WI38 (cell line): ENCODE measurements around the gene LPO.

Experiments
- H3K4me3 ChIP-seq: 2 replicates; pipeline ENCODE4 v1.5.1; 2011; ENCODE audit warnings: low read depth, mild to moderate bottlenecking, control low read depth, low read length
- CTCF ChIP-seq: IDR thresholded peaks from 2 replicates; pipeline ENCODE4 v1.5.1; 2012; ENCODE audit warnings: low read depth, mild to moderate bottlenecking, control low read depth, low read length

LPO gene

DNA sequence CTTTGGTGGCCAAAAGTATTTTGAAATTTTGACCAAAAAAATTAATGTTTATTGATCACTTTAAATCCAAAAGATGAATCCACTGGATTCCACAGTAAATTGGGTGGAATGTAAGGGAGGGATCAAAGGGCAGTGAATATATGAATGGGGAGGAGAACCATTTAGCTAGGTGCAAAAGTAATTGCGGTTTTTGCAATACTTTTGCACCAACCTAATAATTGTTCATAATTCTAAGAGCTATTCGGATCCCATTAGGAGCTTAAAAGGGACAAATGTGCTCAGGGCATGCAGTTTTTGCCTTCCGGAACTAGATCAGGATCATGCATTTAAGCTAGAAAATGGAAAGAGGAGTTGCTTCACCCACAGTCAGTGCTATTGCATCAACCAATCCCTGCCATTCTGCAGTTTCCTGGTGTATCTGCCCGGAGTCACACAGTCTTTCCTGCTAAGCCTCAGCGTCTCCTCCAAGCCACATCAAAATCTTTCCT lies at the start of gene LPO:
TSS of gene LPO (plus strand) at position 438 of the 488 bp plus-strand sequence. CDS start 4,396 bp downstream, outside the sequence.
- no peak for TF ChIP-seq CTCF
- no peak within 1 kb of the TSS for H3K4me3 ChIP-seq

DNA sequence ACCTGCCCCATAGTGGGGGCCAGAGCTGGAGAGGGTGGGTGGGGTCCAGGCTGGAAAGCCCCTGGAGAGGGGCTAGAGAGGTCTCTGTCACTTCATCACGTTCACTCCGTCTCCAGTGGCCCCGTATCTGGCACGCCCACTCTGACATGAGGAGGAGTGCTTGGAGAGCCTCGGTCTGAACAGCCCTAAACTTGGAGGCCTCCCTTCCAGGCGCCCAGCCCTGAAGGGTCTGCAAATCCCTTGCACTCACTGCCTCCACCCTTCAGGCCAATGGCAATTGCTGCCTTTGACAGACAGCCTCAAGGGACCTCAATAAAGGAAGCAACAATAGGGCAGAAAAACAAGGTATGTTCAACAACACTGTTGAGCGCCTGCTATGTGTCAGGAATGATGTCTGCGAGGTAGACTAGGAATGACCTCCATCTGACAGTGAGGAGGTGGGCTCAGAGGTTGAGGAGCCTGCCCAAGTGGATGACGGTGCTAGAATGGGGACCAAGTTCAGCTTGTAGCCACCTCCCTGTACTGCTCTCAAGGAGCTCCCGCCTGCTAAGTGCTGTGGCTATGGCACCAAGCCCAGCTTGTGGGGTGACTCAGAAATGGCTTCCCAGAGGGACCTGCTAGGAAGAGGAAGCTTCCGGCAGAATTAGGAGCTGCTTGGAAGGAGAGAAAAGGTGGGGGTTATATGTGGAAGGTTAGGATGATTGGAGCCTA lies 48.8 kb upstream of the LPO start:
- no peak for TF ChIP-seq CTCF
- no peak overlapping the region for H3K4me3 ChIP-seq

- TF ChIP-seq CTCF, result no peak
- no peak overlapping the region for H3K4me3 ChIP-seq
These were observed 47.0 kb upstream of the LPO start for GRCh38 chr17:58191241-58191896.

- no peak for TF ChIP-seq CTCF
- no peak within 1 kb of the TSS for H3K4me3 ChIP-seq
These were observed 45.8 kb upstream of the LPO start, which contains the start of gene EPX for GRCh38 chr17:58192612-58193011. Gene EPX (plus strand): TSS chr17:58192726. CDS start chr17:58192847, 121 bp downstream.

DNA sequence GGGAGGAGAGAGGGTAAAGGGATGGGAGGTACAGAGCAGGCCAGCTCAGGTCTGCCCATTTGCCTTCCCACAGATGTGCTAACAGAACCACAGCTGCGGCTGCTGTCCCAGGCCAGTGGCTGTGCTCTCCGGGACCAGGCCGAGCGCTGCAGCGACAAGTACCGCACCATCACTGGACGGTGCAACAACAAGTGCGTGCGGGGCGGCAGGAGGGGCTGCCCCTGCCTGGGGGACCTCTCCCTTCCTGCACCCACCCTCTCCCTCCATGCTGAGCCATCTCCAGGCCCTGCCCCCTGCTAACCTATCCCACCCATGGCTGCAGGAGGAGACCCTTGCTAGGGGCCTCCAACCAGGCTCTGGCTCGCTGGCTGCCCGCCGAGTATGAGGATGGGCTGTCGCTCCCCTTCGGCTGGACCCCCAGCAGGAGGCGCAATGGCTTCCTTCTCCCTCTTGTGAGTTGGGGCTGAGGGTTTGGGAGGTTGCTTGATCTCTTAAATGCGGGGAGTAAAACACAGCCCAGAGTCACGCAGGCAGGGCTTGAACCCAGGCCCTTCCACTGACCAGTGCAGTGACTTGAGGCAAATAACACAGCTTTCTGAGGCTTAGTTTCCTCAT lies 44.6 kb upstream of the LPO start:
- TF ChIP-seq CTCF, result no peak

GRCh38 chr17:58195518-58196123 lies 42.8 kb upstream of the LPO start:
- H3K4me3 ChIP-seq, result no peak overlapping the region
- TF ChIP-seq CTCF, result no peak

More for the DNA sequence above, 44.6 kb upstream of the LPO start:
- H3K4me3 ChIP-seq, result no peak overlapping the region
